Parathyroid adenoma (tissue), 2 donors: ENCODE results near the gene SYT7.

Experiments
- H2AFZ ChIP-seq: fragments of 300-600 bp; sonication (generic); one replicate; pipeline ENCODE4 v1.7.0; 2017; ENCODE audit warnings: antibody characterized with exemption, mild to moderate bottlenecking
- H3K27ac ChIP-seq: fragments of 300-600 bp; sonication (generic); one replicate; pipeline ENCODE4 v1.7.0; 2017
- H3K27me3 ChIP-seq: fragments of 300-600 bp; sonication (generic); one replicate; pipeline ENCODE4 v1.7.0; 2017; ENCODE audit warnings: low read length; ENCODE audit not compliant: control insufficient read depth, insufficient read depth
- H3K36me3 ChIP-seq: fragments of 300-600 bp; sonication (generic); one replicate; pipeline ENCODE4 v1.7.0; 2017; ENCODE audit warnings: low read length; ENCODE audit not compliant: control insufficient read depth, insufficient read depth
- H3K4me1 ChIP-seq: fragments of 300-600 bp; sonication (generic); one replicate; pipeline ENCODE4 v1.7.0; 2017; ENCODE audit warnings: control low read depth
- H3K4me2 ChIP-seq: fragments of 300-600 bp; sonication (generic); one replicate; pipeline ENCODE4 v1.7.0; 2017; ENCODE audit warnings: low read length
- H3K4me3 ChIP-seq: fragments of 300-600 bp; sonication (generic); one replicate; pipeline ENCODE4 v1.7.0; 2017; ENCODE audit warnings: low read depth, low read length
- H3K79me2 ChIP-seq: fragments of 300-600 bp; sonication (generic); one replicate; pipeline ENCODE4 v1.7.0; 2017; ENCODE audit warnings: control low read depth
- H3K9ac ChIP-seq: fragments of 300-600 bp; sonication (generic); one replicate; pipeline ENCODE4 v1.7.0; 2017; ENCODE audit warnings: mild to moderate bottlenecking
- H3K9me3 ChIP-seq: fragments of 300-600 bp; sonication (generic); one replicate; pipeline ENCODE4 v1.7.0; 2017; ENCODE audit warnings: low read length; ENCODE audit not compliant: control insufficient read depth
- CTCF ChIP-seq: fragments of 300-600 bp; sonication (generic); IDR thresholded peaks from one replicate; pipeline ENCODE4 v1.7.0; 2017; ENCODE audit warnings: antibody characterized with exemption, mild to moderate bottlenecking
- donor health status: primary hyperparathyroidism.

The SYT7 gene

GRCh38 chr11:61587541-61587941, 6.7 kb upstream of the SYT7 start:
- Histone ChIP-seq H3K9ac (no peak overlapping the region), H3K4me3 (peak overlapping the region; percentile 54), H3K4me1 (peaks cover 2% of the 10 kb centered on the region), H2AFZ (peak overlapping the region; percentile 80), H3K79me2 (no peaks in the 10 kb centered on the region), H3K27me3 (no peaks in the 10 kb centered on the region), H3K9me3 (no peaks in the 10 kb centered on the region), H3K27ac (peak overlapping the region; percentile 49), H3K4me2 (peak overlapping the region; percentile 72), H3K36me3 (no peaks in the 10 kb centered on the region)
- TF ChIP-seq CTCF = no peak

DNA sequence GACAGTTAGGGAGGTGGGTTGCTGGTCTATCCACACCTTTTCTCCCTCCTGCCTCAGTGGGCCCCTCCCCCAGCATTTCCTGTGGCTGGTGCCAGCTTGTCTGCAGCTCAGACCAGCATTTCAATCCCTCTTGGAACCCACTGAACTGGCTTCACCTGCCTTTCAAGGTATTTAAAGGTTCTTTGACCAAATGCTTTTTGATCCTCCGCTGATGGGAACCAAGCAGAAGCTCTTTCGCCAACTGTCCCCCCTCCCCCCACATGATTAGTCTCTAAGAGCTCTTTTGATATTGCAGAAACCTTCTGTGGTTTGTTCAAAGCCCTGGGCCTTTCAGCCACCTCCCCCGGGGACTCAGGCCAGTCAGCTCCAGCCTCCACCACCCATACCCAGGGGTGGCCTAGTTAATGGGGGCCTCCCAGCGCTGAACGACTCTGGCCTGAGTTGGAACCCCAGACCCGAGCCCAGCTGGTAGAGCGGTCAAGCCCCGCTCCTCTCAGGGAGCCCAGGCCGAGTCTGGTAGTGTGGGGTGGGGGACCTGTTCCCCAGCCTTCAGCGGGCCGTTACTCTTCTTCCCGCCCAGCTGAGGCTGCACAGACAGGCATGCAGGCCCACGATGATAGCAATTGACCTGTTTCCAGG, 6.0 kb upstream of the SYT7 start:
- no peak overlapping the region for H3K27ac ChIP-seq
- TF ChIP-seq CTCF = no peak
- H3K36me3 ChIP-seq = no peaks in the 10 kb centered on the region
- H3K4me3 ChIP-seq = no peak overlapping the region
- no peak overlapping the region for H3K9ac ChIP-seq
- H3K27me3 ChIP-seq = no peaks in the 10 kb centered on the region
- peak overlapping the region; percentile 80 for H2AFZ ChIP-seq
- no peaks in the 10 kb centered on the region for H3K9me3 ChIP-seq
- H3K4me2 ChIP-seq = peak overlapping the region; percentile 72
- H3K4me1 ChIP-seq = peaks cover 2% of the 10 kb centered on the region
- H3K79me2 ChIP-seq = no peaks in the 10 kb centered on the region

GRCh38 chr11:61585115-61585514, 4.2 kb upstream of the SYT7 start:
- Histone ChIP-seq H3K4me3 (no peak overlapping the region), H3K4me2 (no peak overlapping the region), H3K27ac (peak overlapping the region; percentile 61), H3K79me2 (no peaks in the 10 kb centered on the region), H3K9me3 (no peaks in the 10 kb centered on the region), H3K36me3 (no peaks in the 10 kb centered on the region), H3K9ac (no peak overlapping the region), H3K27me3 (no peaks in the 10 kb centered on the region), H2AFZ (peak overlapping the region; percentile 73), H3K4me1 (peaks cover 2% of the 10 kb centered on the region)
- no peak for TF ChIP-seq CTCF

DNA sequence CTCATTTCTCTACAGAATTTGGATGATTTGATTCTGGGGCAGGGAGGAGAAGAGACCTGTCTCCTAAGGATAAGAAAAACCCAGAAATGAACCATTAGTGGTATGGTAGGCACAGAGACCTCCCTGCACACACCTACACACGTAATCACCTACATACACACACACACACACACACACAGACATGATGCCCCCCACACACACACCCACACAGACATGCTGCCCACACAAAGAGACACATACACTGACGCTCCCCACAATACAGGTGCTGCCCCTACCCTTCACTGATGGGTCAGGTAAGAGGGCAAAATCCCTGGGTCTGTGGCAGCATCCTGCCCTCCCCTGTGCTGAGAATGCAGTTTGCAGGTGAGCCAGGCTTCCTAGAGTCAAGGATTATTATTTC, 1.1 kb upstream of the SYT7 start:
- Histone ChIP-seq H3K27ac (no peak overlapping the region), H3K9me3 (no peaks in the 10 kb centered on the region), H3K4me1 (peaks cover 2% of the 10 kb centered on the region), H2AFZ (peak overlapping the region; percentile 58), H3K36me3 (no peaks in the 10 kb centered on the region), H3K4me2 (peak overlapping the region; percentile 36), H3K4me3 (no peak overlapping the region), H3K79me2 (no peaks in the 10 kb centered on the region), H3K9ac (no peak overlapping the region), H3K27me3 (no peaks in the 10 kb centered on the region)
- no peak for TF ChIP-seq CTCF

- Histone ChIP-seq H3K9ac (no peak overlapping the region), H3K36me3 (no peaks in the 10 kb centered on the region), H3K79me2 (no peaks in the 10 kb centered on the region), H3K27me3 (no peaks in the 10 kb centered on the region), H3K4me1 (peaks cover 2% of the 10 kb centered on the region), H3K27ac (no peak overlapping the region), H3K4me3 (peak overlapping the region; percentile 2), H3K4me2 (no peak overlapping the region), H3K9me3 (no peaks in the 10 kb centered on the region), H2AFZ (peak overlapping the region; percentile 53)
- TF ChIP-seq CTCF = no peak
These were observed 496 bp downstream of the SYT7 start for GRCh38 chr11:61580271-61580888.
